Stimulated activated CD4-positive, alpha-beta T cell treated with anti-CD3 and anti-CD28 coated beads, Interleukin-2, amount 100 ng/mL, for 48 hours (primary cell): Measurements from ENCODE around the gene EFHC1.

Source experiments
- DNase-seq, 2 donors: peaks; one replicate each; pipeline ENCODE4 v3.0.0-alpha.2; 2020

The EFHC1 gene

GRCh38 chr6:52543262-52543661 is 123.1 kb downstream of the EFHC1 start:
- no peak for DNase-seq

DNA sequence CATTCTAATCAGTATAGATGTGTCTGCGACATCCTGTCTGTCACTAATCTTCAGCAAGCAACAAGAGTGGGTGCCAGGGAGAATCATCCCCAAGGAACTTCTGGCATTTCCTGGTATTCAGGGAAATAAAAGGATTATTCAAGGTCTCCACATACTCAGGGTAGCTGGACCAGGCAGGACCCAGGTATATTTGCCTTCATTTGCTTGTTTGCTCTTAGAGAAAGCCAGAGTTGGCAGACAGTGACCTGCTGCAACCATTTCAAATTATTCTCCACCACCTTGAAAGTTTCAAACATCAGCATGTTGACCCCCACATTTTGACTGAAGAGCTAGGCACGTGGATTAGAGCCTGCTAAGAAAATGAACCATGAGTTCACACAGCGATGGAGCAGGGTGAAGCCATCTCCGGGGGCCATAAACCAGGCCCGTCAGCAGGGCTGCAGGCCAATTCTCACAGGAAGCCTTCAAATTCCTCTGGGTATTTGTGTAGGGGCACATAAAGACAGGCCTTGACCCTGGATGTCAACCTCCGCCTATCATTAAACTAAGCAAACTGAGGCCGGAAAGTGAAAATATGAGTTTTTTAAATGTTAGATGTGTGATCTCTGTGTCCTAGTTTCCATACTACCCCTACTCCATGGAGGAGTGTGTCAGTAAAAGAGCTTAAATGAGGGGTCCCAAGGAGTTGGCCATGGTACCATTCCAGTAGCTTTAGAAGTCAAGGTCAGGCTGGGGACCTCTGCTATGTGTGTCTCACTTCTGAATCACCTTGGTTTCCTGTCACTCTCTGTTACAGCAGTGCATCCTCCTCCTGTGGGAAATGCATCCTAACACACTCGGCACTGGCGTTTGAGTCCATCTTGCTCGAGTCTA is 123.8 kb downstream of the EFHC1 start:
- DNase-seq = no peak

GRCh38 chr6:52544602-52545405 is 124.7 kb downstream of the EFHC1 start:
- no peak for DNase-seq

- no peak for DNase-seq
Measured at GRCh38 chr6:52545406-52546119, 125.4 kb downstream of the EFHC1 start.

DNA sequence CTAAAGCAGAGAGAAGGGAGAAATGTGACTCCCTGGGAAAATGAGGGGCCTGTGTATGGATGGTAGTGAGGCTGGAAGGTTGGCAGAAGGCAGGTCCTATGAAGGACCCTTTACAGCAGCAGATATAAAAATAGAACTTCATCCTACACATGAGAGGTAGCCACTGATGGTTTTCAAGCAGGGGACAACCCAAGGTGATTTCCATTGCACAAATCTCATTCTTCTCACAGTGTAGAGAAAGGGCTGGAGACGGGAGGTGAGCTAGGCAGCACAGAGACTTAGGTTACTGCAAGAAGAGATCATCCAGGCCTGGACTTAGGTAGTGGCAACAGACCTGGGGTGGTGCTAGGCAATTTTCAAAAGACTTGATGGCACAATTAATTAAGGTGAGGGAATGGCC is 126.0 kb downstream of the EFHC1 start:
- no peak for DNase-seq

DNA sequence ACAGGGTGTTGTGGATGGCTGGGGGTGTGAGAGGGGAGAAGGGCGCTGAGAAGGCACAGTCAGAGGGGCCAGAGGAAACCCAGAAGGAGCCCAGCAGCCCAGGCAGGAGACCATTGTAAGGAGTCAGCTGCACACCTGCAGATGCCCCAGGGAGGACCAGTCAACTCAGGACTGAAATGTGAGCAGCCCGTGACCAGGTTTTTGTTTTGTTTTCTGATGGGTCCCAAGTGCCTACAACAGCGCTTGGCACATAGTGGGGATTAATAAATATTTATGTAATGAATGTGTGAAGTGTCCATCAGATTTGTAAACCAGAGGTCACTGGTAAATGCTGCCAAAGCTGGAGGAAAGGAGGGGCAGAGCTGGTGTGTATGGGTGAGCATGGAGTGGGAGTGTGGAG is 126.5 kb downstream of the EFHC1 start:
- DNase-seq = no peak

GRCh38 chr6:52547647-52548352 is 127.7 kb downstream of the EFHC1 start:
- DNase-seq = no peak

- no peak for DNase-seq
Measured at GRCh38 chr6:52548353-52548713, 128.2 kb downstream of the EFHC1 start.

DNA sequence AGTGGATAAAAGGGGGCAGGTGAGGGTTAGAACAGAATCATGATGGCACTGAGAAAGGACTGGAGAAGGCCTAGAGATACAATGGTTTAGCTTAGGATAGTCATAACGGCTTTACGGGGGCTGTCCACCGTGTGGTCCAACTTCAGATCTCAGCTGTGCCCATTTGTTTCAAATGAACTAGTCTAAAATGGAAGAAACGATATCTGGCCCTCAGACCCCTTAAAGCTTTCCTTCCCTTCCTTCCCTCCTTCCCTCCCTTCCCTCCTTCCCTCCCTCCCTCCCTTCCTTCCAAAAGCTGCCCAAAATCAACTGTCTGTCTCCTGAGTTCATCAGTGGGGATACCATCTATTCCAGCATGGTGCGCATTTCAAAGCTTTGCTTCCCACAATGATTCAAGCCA is 128.9 kb downstream of the EFHC1 start:
- no peak for DNase-seq

- no peak for DNase-seq
Measured at GRCh38 chr6:52549428-52549827, 129.3 kb downstream of the EFHC1 start.

GRCh38 chr6:52550014-52550575 is 130.0 kb downstream of the EFHC1 start:
- no peak for DNase-seq

DNA sequence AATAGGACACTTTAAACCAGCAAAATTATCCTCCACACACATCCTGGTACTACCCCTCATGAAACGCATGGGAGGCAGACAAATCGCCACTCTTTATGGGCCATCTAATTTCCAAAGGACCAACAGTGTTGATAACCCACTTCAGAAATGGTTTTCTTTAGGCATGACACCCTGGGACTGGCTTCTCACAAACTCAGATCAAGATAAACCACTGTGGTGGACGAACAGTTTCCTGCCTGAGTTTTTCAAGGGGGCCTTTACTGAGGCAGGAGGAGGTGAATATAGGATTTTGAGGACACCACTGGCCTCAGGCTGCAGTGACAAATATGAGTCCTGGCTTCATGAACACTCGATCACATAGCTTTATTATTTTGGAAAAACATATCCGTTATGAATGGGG is 130.7 kb downstream of the EFHC1 start:
- no peak for DNase-seq

- no peak for DNase-seq
Measured at GRCh38 chr6:52551483-52552277, 131.5 kb downstream of the EFHC1 start.

GRCh38 chr6:52552278-52552643 is 132.1 kb downstream of the EFHC1 start:
- no peak for DNase-seq

GRCh38 chr6:52553158-52553557 is 133.0 kb downstream of the EFHC1 start:
- DNase-seq = no peak

DNA sequence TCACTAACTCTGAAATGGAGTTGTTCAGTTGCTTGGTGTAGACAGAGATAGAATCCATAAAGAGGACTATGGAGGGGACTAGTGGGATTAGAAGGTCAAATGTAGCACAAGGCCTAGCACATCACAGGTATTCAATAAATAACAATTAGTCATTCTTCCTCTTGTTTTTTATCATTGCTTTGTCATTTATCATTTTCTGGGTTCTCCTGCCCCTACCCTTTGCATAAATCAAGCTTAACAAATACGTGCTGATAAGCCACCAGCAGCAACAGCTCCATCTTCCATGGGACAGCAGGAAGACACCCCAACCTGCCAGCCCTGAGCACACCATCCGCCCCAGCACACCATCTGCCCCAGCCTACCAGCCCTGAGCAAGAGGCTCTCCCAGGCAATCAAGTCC is 133.6 kb downstream of the EFHC1 start:
- no peak for DNase-seq

GRCh38 chr6:52554684-52555280 is 134.6 kb downstream of the EFHC1 start:
- DNase-seq = no peak

GRCh38 chr6:52555518-52556233 is 135.5 kb downstream of the EFHC1 start:
- no peak for DNase-seq

- DNase-seq = no peak
Measured at GRCh38 chr6:52557389-52558265, 137.5 kb downstream of the EFHC1 start.
